ENCODE measurements around the gene HNRNPLL. TPM values are rescaled to one million over a fixed set of nuclear protein-coding genes. Genes with fewer than 3 reads are reported as not detected.

HNRNPLL gene
- total RNA-seq, 4 donors from 2014 or later = 20.0 to 42.9 (median 21.9) TPM

GRCh38 chr2:38629684-38630083, 27.0 kb upstream of the HNRNPLL start:
- no peak for ATAC-seq
- in situ Hi-C loops (cut with MboI; ENCODE audit: low sequenced_read_pairs in 4 of 4) (no loop called here), intact Hi-C loops (cut with DNase I; ENCODE audit: low total_unique reads) (no loop called here)
- TF ChIP-seq POLR2A (IDR thresholded peaks at IDR 0.05) = no peak
- no peak for TF ChIP-seq CTCF (IDR thresholded peaks at IDR 0.05 in 4 of 5, conservative IDR thresholded peaks at IDR 0.05 in 1 of 5)
- Histone ChIP-seq H3K9me3 (no peaks in the 10 kb centered on the region), H3K36me3 (no peaks in the 10 kb centered on the region), H3K27me3 (no peaks in the 10 kb centered on the region), H3K27ac (no peak overlapping the region), H3K4me3 (no peak overlapping the region), H3K4me1 (no peaks in the 10 kb centered on the region)
- DNase-seq = no peak

- no peaks in the 10 kb centered on the region for H3K9me3 ChIP-seq
- intact Hi-C loops (cut with DNase I; ENCODE audit: low total_unique reads) = no loop called here
- DNase-seq = no peak
- TF ChIP-seq CTCF (IDR thresholded peaks at IDR 0.05 in 4 of 5, conservative IDR thresholded peaks at IDR 0.05 in 1 of 5) = no peak
- no peak for TF ChIP-seq POLR2A (IDR thresholded peaks at IDR 0.05)
- no peak overlapping the region for H3K27ac ChIP-seq
- H3K36me3 ChIP-seq = no peaks in the 10 kb centered on the region
- no peaks in the 10 kb centered on the region for H3K4me1 ChIP-seq
- no peak overlapping the region for H3K4me3 ChIP-seq
- in situ Hi-C loops (cut with MboI; ENCODE audit: low sequenced_read_pairs in 4 of 4) = no loop called here
- ATAC-seq = no peak
- no peaks in the 10 kb centered on the region for H3K27me3 ChIP-seq
Measured at GRCh38 chr2:38627391-38627790, 24.7 kb upstream of the HNRNPLL start.

- H3K27me3 ChIP-seq = no peaks in the 10 kb centered on the region
- in situ Hi-C loops (cut with MboI; ENCODE audit: low sequenced_read_pairs in 4 of 4) = no loop called here
- H3K27ac ChIP-seq = no peak overlapping the region
- no peaks in the 10 kb centered on the region for H3K4me1 ChIP-seq
- H3K9me3 ChIP-seq = no peaks in the 10 kb centered on the region
- TF ChIP-seq POLR2A (IDR thresholded peaks at IDR 0.05) (no peak), CTCF (IDR thresholded peaks at IDR 0.05 in 4 of 5, conservative IDR thresholded peaks at IDR 0.05 in 1 of 5) (no peak)
- ATAC-seq = no peak
- no peak overlapping the region for H3K4me3 ChIP-seq
- intact Hi-C loops (cut with DNase I; ENCODE audit: low total_unique reads) = no loop called here
- no peak for DNase-seq
- no peaks in the 10 kb centered on the region for H3K36me3 ChIP-seq
Measured at GRCh38 chr2:38626326-38627035, 23.8 kb upstream of the HNRNPLL start.

GRCh38 chr2:38622210-38622609, 19.5 kb upstream of the HNRNPLL start:
- Histone ChIP-seq H3K27me3 (no peaks in the 10 kb centered on the region), H3K4me1 (no peaks in the 10 kb centered on the region), H3K36me3 (no peaks in the 10 kb centered on the region), H3K27ac (no peak overlapping the region), H3K9me3 (no peaks in the 10 kb centered on the region), H3K4me3 (no peak overlapping the region)
- DNase-seq (no peak), ATAC-seq (no peak)
- in situ Hi-C loops (cut with MboI; ENCODE audit: low sequenced_read_pairs in 4 of 4) (no loop called here), intact Hi-C loops (cut with DNase I; ENCODE audit: low total_unique reads) (no loop called here)
- no peak for TF ChIP-seq POLR2A (IDR thresholded peaks at IDR 0.05)
- no peak for TF ChIP-seq CTCF (IDR thresholded peaks at IDR 0.05 in 4 of 5, conservative IDR thresholded peaks at IDR 0.05 in 1 of 5)

- no peaks in the 10 kb centered on the region for H3K27me3 ChIP-seq
- H3K27ac ChIP-seq = no peak overlapping the region
- in situ Hi-C loops (cut with MboI; ENCODE audit: low sequenced_read_pairs in 4 of 4) = no loop called here
- no peaks in the 10 kb centered on the region for H3K36me3 ChIP-seq
- DNase-seq (no peak), ATAC-seq (no peak)
- no peak overlapping the region for H3K4me3 ChIP-seq
- no peaks in the 10 kb centered on the region for H3K9me3 ChIP-seq
- intact Hi-C loops (cut with DNase I; ENCODE audit: low total_unique reads) = no loop called here
- TF ChIP-seq POLR2A (IDR thresholded peaks at IDR 0.05) = no peak
- no peak for TF ChIP-seq CTCF (IDR thresholded peaks at IDR 0.05 in 4 of 5, conservative IDR thresholded peaks at IDR 0.05 in 1 of 5)
- H3K4me1 ChIP-seq = no peaks in the 10 kb centered on the region
Measured at GRCh38 chr2:38621018-38621417, 18.3 kb upstream of the HNRNPLL start.
